ENCODE measurements around the gene ZSCAN22.

DNA sequence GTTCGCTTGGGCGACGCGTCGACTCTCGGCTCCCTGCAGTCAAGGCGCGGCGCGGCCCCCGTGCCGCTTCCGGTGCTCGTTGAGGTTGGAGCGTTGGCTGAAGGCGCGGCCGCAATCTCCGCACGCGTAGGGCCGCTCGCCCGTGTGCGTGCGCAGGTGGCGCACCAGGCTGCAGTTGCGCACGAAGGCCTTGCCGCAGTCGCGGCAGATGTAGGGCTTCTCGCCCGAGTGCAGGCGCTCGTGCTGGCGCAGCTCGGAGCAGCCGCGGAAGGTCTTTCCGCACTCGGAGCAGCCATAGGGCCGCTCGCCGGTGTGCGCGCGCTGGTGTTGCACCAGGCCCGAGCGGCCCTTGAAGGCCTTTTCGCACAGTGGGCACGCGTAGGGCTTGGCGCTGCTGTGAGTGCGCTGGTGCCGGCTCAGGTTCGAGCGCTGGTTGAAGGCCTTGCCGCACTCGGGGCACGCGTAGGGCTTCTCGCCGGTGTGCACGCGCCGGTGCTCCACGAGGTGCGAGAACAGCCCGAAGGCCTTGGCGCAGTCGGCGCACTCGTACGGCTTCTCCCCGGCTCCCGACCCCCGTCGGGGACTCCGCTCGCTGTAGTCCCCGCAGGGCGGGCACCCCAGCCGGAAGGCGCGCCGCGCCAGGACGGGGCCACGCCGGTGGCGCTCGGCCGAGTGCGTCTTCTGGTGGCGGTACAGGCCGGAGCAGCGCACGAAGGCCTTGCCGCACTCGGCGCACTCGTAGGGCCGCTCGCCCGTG lies 41.1 kb downstream of the ZSCAN22 start:
- TF ChIP-seq, protein P1, sequence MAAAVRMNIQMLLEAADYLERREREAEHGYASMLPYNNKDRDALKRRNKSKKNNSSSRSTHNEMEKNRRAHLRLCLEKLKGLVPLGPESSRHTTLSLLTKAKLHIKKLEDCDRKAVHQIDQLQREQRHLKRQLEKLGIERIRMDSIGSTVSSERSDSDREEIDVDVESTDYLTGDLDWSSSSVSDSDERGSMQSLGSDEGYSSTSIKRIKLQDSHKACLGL (CRISPR knock-in tag; IDR thresholded peaks at IDR 0.05): no peak
- TF ChIP-seq ZMYM3 (CRISPR knock-in tag; IDR thresholded peaks at IDR 0.05): no peak
- TF ChIP-seq ZNF674 (CRISPR knock-in tag; IDR thresholded peaks at IDR 0.05; ENCODE audit: low read depth): no peak
- TF ChIP-seq ZBTB8A (CRISPR knock-in tag; IDR thresholded peaks at IDR 0.05; ENCODE audit: borderline replicate concordance, low read depth): no peak
- TF ChIP-seq, protein P2, sequence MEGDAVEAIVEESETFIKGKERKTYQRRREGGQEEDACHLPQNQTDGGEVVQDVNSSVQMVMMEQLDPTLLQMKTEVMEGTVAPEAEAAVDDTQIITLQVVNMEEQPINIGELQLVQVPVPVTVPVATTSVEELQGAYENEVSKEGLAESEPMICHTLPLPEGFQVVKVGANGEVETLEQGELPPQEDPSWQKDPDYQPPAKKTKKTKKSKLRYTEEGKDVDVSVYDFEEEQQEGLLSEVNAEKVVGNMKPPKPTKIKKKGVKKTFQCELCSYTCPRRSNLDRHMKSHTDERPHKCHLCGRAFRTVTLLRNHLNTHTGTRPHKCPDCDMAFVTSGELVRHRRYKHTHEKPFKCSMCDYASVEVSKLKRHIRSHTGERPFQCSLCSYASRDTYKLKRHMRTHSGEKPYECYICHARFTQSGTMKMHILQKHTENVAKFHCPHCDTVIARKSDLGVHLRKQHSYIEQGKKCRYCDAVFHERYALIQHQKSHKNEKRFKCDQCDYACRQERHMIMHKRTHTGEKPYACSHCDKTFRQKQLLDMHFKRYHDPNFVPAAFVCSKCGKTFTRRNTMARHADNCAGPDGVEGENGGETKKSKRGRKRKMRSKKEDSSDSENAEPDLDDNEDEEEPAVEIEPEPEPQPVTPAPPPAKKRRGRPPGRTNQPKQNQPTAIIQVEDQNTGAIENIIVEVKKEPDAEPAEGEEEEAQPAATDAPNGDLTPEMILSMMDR (CRISPR knock-in tag; IDR thresholded peaks at IDR 0.05): no peak
- TF ChIP-seq, protein P3, sequence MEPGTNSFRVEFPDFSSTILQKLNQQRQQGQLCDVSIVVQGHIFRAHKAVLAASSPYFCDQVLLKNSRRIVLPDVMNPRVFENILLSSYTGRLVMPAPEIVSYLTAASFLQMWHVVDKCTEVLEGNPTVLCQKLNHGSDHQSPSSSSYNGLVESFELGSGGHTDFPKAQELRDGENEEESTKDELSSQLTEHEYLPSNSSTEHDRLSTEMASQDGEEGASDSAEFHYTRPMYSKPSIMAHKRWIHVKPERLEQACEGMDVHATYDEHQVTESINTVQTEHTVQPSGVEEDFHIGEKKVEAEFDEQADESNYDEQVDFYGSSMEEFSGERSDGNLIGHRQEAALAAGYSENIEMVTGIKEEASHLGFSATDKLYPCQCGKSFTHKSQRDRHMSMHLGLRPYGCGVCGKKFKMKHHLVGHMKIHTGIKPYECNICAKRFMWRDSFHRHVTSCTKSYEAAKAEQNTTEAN (CRISPR knock-in tag; conservative IDR thresholded peaks at IDR 0.05): no peak
- TF ChIP-seq KDM1A (CRISPR knock-in tag; IDR thresholded peaks at IDR 0.05): no peak
- no peak for TF ChIP-seq ZNF354B (CRISPR knock-in tag; IDR thresholded peaks at IDR 0.05)
- TF ChIP-seq ZNF777 (CRISPR knock-in tag; IDR thresholded peaks at IDR 0.05): no peak
- TF ChIP-seq SOX6 (IDR thresholded peaks at IDR 0.05): no peak
- TF ChIP-seq SOX6 (CRISPR knock-in tag; IDR thresholded peaks at IDR 0.05): no peak
- TF ChIP-seq ZNF232 (CRISPR knock-in tag; IDR thresholded peaks at IDR 0.05; ENCODE audit: borderline replicate concordance): no peak
